HCT116 (cell line): ENCODE data around the gene VWF. TPM values are rescaled to one million over a fixed set of nuclear protein-coding genes. Genes with fewer than 3 reads are reported as not detected.

ENCODE experiments used
- ATAC-seq: fragments of 200-7000 bp; cut with Tn5 transposase; 2 replicates; pipeline ENCODE4 v1.9.1; 2020; ENCODE audit warnings: mild to moderate bottlenecking, moderate library complexity
- BruUV-seq: library from RNA; stranded (reverse); fragments of 400-500 nt; replicated peaks from 2 replicates; lab custom pipeline; 2021; lab: Mats Ljungman, UMichigan
- CTCF ChIA-PET: fragments of 300-600 bp; sonication (Branson Sonifier 250); formaldehyde crosslinking; loops from one replicate; lab custom pipeline; 2021; ENCODE audit warnings: antibody characterized with exemption; lab: Charles Lee
- POLR2A ChIA-PET: fragments of 300-600, 350-600 bp; sonication (Branson Sonifier 250); formaldehyde crosslinking; loops from one replicate; lab custom pipeline; 2021; ENCODE audit warnings: antibody characterized with exemption; lab: Charles Lee
- RAD21 ChIA-PET, 2 experiments: fragments of 300-600 bp; sonication (Branson Sonifier 250); formaldehyde crosslinking; loops; one replicate each; lab custom pipeline; 2023; ENCODE audit warnings: low total read pairs in 2 of 2; ENCODE audit not compliant: uncharacterized antibody in 2 of 2, unreplicated experiment in 2 of 2, low non-redundant PET in 1 of 2; lab: Charles Lee
- DNase-seq: peaks from one replicate; pipeline ENCODE4 v3.0.0-alpha.2; 2010; ENCODE audit warnings: low read depth, low spot score
- H2AFZ ChIP-seq: fragments of 200-600 bp; shearing (Covaris generic), sonication (generic); 2 replicates; pipeline ENCODE4 v1.6.1; 2017; ENCODE audit warnings: low read depth, mixed run types, mixed read lengths, antibody characterized with exemption, low read length; ENCODE audit not compliant: poor library complexity, severe bottlenecking
- H3K27ac ChIP-seq: 2 replicates; pipeline ENCODE4 v1.5.1; 2012; ENCODE audit warnings: low read depth, low read length
- H3K27me3 ChIP-seq: fragments of 200-600 bp; sonication (generic); 2 replicates; pipeline ENCODE4 v1.6.1; 2016; ENCODE audit warnings: mixed run types, low read length, mixed read lengths; ENCODE audit not compliant: insufficient read depth
- H3K36me3 ChIP-seq, 2 experiments: fragments of 200-500 bp in 1 of 2; fragments of 200-600 bp in 1 of 2; sonication (Bioruptor generic) in 1 of 2; sonication (generic) in 1 of 2; 2 replicates each; pipeline versions ENCODE4 v1.5.1 to v1.6.1; 2014 to 2016; ENCODE audit warnings: low read length in 2 of 2, inconsistent platforms in 1 of 2, mixed read lengths in 1 of 2, mixed run types in 1 of 2; ENCODE audit not compliant: insufficient read depth in 2 of 2, control insufficient read depth in 1 of 2
- H3K4me1 ChIP-seq, 2 experiments: fragments of 200-600 bp in 1 of 2; sonication (generic) in 1 of 2; 2 replicates each; pipeline versions ENCODE4 v1.5.1 to v1.6.1; 2012 to 2017; ENCODE audit warnings: low read length in 2 of 2, inconsistent platforms in 1 of 2, mild to moderate bottlenecking in 1 of 2, mixed read lengths in 1 of 2, mixed run types in 1 of 2, moderate library complexity in 1 of 2; ENCODE audit not compliant: insufficient read depth in 2 of 2, control insufficient read depth in 1 of 2
- H3K4me2 ChIP-seq: fragments of 200-600 bp; sonication (generic); 2 replicates; pipeline ENCODE4 v1.6.1; 2017; ENCODE audit warnings: mixed run types, low read length, mixed read lengths
- H3K4me3 ChIP-seq, 2 experiments: fragments of 200-600 bp in 1 of 2; sonication (generic) in 1 of 2; replicated peaks in 1 of 2; 2 replicates each; pipeline ENCODE4 v1.5.1; 2011 to 2016; ENCODE audit warnings: low read length in 2 of 2, control low read depth in 1 of 2, low read depth in 1 of 2, mild to moderate bottlenecking in 1 of 2, mixed read lengths in 1 of 2, mixed run types in 1 of 2
- H3K79me2 ChIP-seq: fragments of 200-600 bp; sonication (generic); 2 replicates; pipeline ENCODE4 v1.6.1; 2017; ENCODE audit warnings: mild to moderate bottlenecking, mixed run types, low read length, moderate library complexity, mixed read lengths; ENCODE audit not compliant: insufficient read depth
- H3K9ac ChIP-seq: fragments of 200-600 bp; sonication (generic); 2 replicates; pipeline ENCODE4 v1.6.1; 2016; ENCODE audit warnings: low read length, mixed read lengths
- H3K9me2 ChIP-seq: fragments of 200-600 bp; sonication (generic), shearing (Covaris generic); 2 replicates; pipeline ENCODE4 v1.6.1; 2017; ENCODE audit warnings: mixed run types, mild to moderate bottlenecking, moderate library complexity; ENCODE audit not compliant: insufficient read depth
- H3K9me3 ChIP-seq, 2 experiments: fragments of 200-500 bp in 1 of 2; fragments of 200-600 bp in 1 of 2; sonication (Bioruptor generic) in 1 of 2; sonication (generic) in 1 of 2; 2 replicates each; pipeline ENCODE4 v1.6.1; 2014 to 2017; ENCODE audit warnings: low read length in 2 of 2, mixed read lengths in 2 of 2, inconsistent platforms in 1 of 2, low read depth in 1 of 2, mild to moderate bottlenecking in 1 of 2, mixed run types in 1 of 2, moderate library complexity in 1 of 2; ENCODE audit not compliant: control insufficient read depth in 1 of 2, insufficient read depth in 1 of 2
- H4K20me1 ChIP-seq: fragments of 200-600 bp; sonication (generic), shearing (Covaris generic); 2 replicates; pipeline ENCODE4 v1.6.1; 2017; ENCODE audit warnings: mixed run types, mild to moderate bottlenecking, moderate library complexity; ENCODE audit not compliant: insufficient read depth
- CBX3 ChIP-seq: IDR thresholded peaks from 2 replicates; pipeline ENCODE4 v1.6.1; 2012; ENCODE audit warnings: low read depth
- CTCF ChIP-seq, 3 experiments: fragments of 200-600 bp in 1 of 3; sonication (generic) in 1 of 3; IDR thresholded peaks in 2 of 3; conservative IDR thresholded peaks in 1 of 3; 2 replicates each; pipeline ENCODE4 v1.5.1; 2012 to 2017; ENCODE audit warnings: low read depth in 2 of 3, low read length in 2 of 3, antibody characterized with exemption in 1 of 3, borderline replicate concordance in 1 of 3, control low read depth in 1 of 3, mild to moderate bottlenecking in 1 of 3, mixed read lengths in 1 of 3, mixed run types in 1 of 3, moderate library complexity in 1 of 3; ENCODE audit not compliant: insufficient read depth in 1 of 3
- EGR1 ChIP-seq: IDR thresholded peaks from 2 replicates; pipeline ENCODE4 v1.6.1; 2012; ENCODE audit warnings: low read depth
- MAX ChIP-seq: IDR thresholded peaks from 2 replicates; pipeline ENCODE4 v1.6.1; 2012
- POLR2AphosphoS5 ChIP-seq: IDR thresholded peaks from 2 replicates; pipeline ENCODE4 v1.6.1; 2011; ENCODE audit warnings: mild to moderate bottlenecking, low read depth, low read length, moderate library complexity
- RAD21 ChIP-seq: IDR thresholded peaks from 2 replicates; pipeline ENCODE4 v1.6.1; 2012; ENCODE audit warnings: low read depth, mild to moderate bottlenecking
- REST ChIP-seq: IDR thresholded peaks from 2 replicates; pipeline ENCODE4 v1.6.1; 2012; ENCODE audit warnings: low read depth
- SIN3A ChIP-seq: IDR thresholded peaks from 2 replicates; pipeline ENCODE4 v1.6.1; 2012; ENCODE audit warnings: low read depth
- SRF ChIP-seq: IDR thresholded peaks from 2 replicates; pipeline ENCODE4 v1.6.1; 2012; ENCODE audit warnings: low read depth
- TCF7L2 ChIP-seq: IDR thresholded peaks from 2 replicates; pipeline ENCODE4 v1.7.0; 2011; ENCODE audit warnings: borderline replicate concordance, inconsistent platforms; ENCODE audit not compliant: insufficient read depth, insufficient read length; ENCODE audit errors: extremely low read depth
- ZBTB33 ChIP-seq: IDR thresholded peaks from 2 replicates; pipeline ENCODE4 v1.6.1; 2011; ENCODE audit warnings: mild to moderate bottlenecking, low read length, moderate library complexity; ENCODE audit not compliant: insufficient replicate concordance; ENCODE audit errors: extremely low read depth
- intact Hi-C: fragments of 100-400 bp; cut with micrococcal nuclease; formaldehyde crosslinking; loops from 2 replicates; pipeline ENCODE4 v1.10.0; 2022
- total RNA-seq: library from RNA; stranded (reverse); gene quantifications from one replicate; pipeline ENCODE4 v1.2.1, GENCODE V29; 2021; ENCODE audit not compliant: unreplicated experiment

The VWF gene
- total RNA-seq, 1 experiment from 2014 or later = 0.57 TPM

- TF ChIP-seq ZBTB33 (no peak), TCF7L2 (no peak), EGR1 (no peak), POLR2AphosphoS5 (no peak)
- TF ChIP-seq, all 23 proteins: peak for 0
These were observed 56.2 kb downstream of the VWF start (continued) for GRCh38 chr12:6068227-6068626.

GRCh38 chr12:6067152-6067916 lies 57.1 kb downstream of the VWF start:
- peak; percentile 84 for ATAC-seq
- RAD21 ChIA-PET = interaction anchor here (0.7 to 1.5 kb wide), 9 partner anchors 17 to 218 kb away, joined by 3 to 6 read pairs (median 4); no protein-coding TSS in a partner anchor
- H4K20me1 ChIP-seq = no peaks in the 10 kb centered on the region
- peaks cover 8 to 43% of the 10 kb centered on the region in 2 experiments; a peak in 3 of 4 replicates for H3K4me1 ChIP-seq
- H3K4me2 ChIP-seq = peak overlapping the region; percentile 49
- no peaks in the 10 kb centered on the region for H3K79me2 ChIP-seq
- peak overlapping the region; percentile 93 for H2AFZ ChIP-seq
- no TSS peak for BruUV-seq
- POLR2A ChIA-PET = interaction anchor here (1.0 to 1.8 kb wide), 3 partner anchors 17 to 210 kb away, joined by 3 to 9 read pairs (median 4); no protein-coding TSS in a partner anchor
- H3K9ac ChIP-seq = no peak overlapping the region
- no peaks in the 10 kb centered on the region for H3K9me2 ChIP-seq
- DNase-seq = peak; percentile 76
- CTCF ChIA-PET = interaction anchor here (0.7 to 5.4 kb wide), 15 partner anchors 8 to 398 kb away, joined by 3 to 62 read pairs (median 4); no protein-coding TSS in a partner anchor
- no peak overlapping the region for H3K27ac ChIP-seq
- no peaks in the 10 kb centered on the region for H3K36me3 ChIP-seq
- H3K27me3 ChIP-seq = no peaks in the 10 kb centered on the region
- H3K4me3 ChIP-seq = no peak overlapping the region
- no peaks in the 10 kb centered on the region for H3K9me3 ChIP-seq
- intact Hi-C loops = loop anchor here (1.0 kb wide), 2 partner anchors 128 to 218 kb away; no protein-coding TSS in a partner anchor
- TF ChIP-seq RAD21 (peak; percentile 94), REST (no peak), SIN3A (no peak), CBX3 (peak; percentile 49; the same call in 1 of the 2 replicates), SRF (no peak), ZBTB33 (no peak), MAX (no peak; the same call in 1 of the 2 replicates), CTCF (IDR thresholded peaks at IDR 0.05 in 2 of 3, conservative IDR thresholded peaks at IDR 0.05 in 1 of 3; ENCODE audit: borderline replicate concordance in 1 of 3, insufficient read depth in 1 of 3, low read depth in 2 of 3, low read length in 2 of 3) (peak; percentile 73 to 85 (median 79))
